SK-N-SH (cell line): ENCODE results near the gene SYT1.

ENCODE experiments used
- CTCF ChIP-seq: fragments of 200-600 bp; sonication (generic); IDR thresholded peaks from 2 replicates; pipeline ENCODE4 v1.6.1; 2017; ENCODE audit warnings: antibody characterized with exemption, mild to moderate bottlenecking, moderate library complexity
- EP300 ChIP-seq, 2 experiments: IDR thresholded peaks; 2 replicates each; pipeline versions ENCODE4 v1.4.0 to v1.6.1; 2012; ENCODE audit warnings: borderline replicate concordance in 1 of 2, low read depth in 1 of 2, low read length in 1 of 2
- POLR2AphosphoS5 ChIP-seq: IDR thresholded peaks from 2 replicates; pipeline ENCODE4 v1.6.1; 2012; ENCODE audit warnings: low read depth, low read length
- RAD21 ChIP-seq: IDR thresholded peaks from 2 replicates; pipeline ENCODE4 v1.6.1; 2012; ENCODE audit warnings: mild to moderate bottlenecking, low read length
- RFX5 ChIP-seq: IDR thresholded peaks from 2 replicates; pipeline ENCODE4 v1.6.1; 2012; ENCODE audit warnings: mild to moderate bottlenecking, improper control_type of control experiment, low read length
- SIN3A ChIP-seq: IDR thresholded peaks from 2 replicates; pipeline ENCODE4 v1.6.1; 2012; ENCODE audit warnings: low read depth, mild to moderate bottlenecking, low read length, moderate library complexity, borderline replicate concordance
- YY1 ChIP-seq: IDR thresholded peaks from 2 replicates; pipeline ENCODE4 v1.4.0; 2012; ENCODE audit warnings: low read depth, mild to moderate bottlenecking
- TF ChIP-seq, protein P1 (sequence below): IDR thresholded peaks from 2 replicates; pipeline ENCODE4 v1.6.1; 2012; ENCODE audit warnings: mild to moderate bottlenecking, low read depth, low read length, moderate library complexity

DNA sequence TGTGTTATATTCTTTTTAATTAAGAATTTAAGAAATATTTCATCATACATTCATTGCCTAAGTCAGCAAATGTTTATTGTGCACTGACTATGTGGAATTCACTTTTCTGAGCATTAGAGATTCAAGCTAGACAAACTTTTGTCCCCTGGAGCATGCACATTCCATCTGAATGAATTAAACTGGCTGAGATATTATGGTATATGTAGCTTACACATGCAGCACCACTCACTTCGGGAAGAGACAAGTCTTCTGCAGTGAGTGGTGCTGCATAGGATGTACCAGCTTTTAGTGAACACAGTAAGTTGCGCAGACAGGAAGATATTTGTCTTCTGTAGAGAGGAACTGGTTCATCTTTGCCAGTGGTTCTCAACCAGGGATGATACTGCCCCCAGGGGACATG lies 318.4 kb downstream of the SYT1 start:
- TF ChIP-seq CTCF (0 out of 2 replicates have a peak, but pooled peaks have one; percentile 10), POLR2AphosphoS5 (no peak), RAD21 (no peak), RFX5 (no peak), EP300 (IDR thresholded peaks at IDR 0.05; ENCODE audit: borderline replicate concordance in 1 of 2, low read depth in 1 of 2, low read length in 1 of 2) (no peak), SIN3A (no peak), YY1 (no peak)
- TF ChIP-seq, protein P1, sequence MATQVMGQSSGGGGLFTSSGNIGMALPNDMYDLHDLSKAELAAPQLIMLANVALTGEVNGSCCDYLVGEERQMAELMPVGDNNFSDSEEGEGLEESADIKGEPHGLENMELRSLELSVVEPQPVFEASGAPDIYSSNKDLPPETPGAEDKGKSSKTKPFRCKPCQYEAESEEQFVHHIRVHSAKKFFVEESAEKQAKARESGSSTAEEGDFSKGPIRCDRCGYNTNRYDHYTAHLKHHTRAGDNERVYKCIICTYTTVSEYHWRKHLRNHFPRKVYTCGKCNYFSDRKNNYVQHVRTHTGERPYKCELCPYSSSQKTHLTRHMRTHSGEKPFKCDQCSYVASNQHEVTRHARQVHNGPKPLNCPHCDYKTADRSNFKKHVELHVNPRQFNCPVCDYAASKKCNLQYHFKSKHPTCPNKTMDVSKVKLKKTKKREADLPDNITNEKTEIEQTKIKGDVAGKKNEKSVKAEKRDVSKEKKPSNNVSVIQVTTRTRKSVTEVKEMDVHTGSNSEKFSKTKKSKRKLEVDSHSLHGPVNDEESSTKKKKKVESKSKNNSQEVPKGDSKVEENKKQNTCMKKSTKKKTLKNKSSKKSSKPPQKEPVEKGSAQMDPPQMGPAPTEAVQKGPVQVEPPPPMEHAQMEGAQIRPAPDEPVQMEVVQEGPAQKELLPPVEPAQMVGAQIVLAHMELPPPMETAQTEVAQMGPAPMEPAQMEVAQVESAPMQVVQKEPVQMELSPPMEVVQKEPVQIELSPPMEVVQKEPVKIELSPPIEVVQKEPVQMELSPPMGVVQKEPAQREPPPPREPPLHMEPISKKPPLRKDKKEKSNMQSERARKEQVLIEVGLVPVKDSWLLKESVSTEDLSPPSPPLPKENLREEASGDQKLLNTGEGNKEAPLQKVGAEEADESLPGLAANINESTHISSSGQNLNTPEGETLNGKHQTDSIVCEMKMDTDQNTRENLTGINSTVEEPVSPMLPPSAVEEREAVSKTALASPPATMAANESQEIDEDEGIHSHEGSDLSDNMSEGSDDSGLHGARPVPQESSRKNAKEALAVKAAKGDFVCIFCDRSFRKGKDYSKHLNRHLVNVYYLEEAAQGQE: no peak
